Neural progenitor cell (in vitro differentiated cells): ENCODE data around the gene OLIG2. TPM values are rescaled to one million over a fixed set of nuclear protein-coding genes. Genes with fewer than 3 reads are reported as not detected.

Source experiments
- DNase-seq: peaks from one replicate; pipeline ENCODE4 v3.0.0-alpha.2; 2016; ENCODE audit warnings: low spot score
- H2AFZ ChIP-seq: fragments of 200-600 bp; sonication (generic); replicated peaks from 2 replicates; pipeline ENCODE4 v1.6.1; 2016; ENCODE audit warnings: antibody characterized with exemption
- H3F3A ChIP-seq: fragments of 200-600 bp; sonication (generic); 2 replicates; pipeline ENCODE4 v1.6.1; 2016; ENCODE audit warnings: antibody characterized with exemption, low read depth
- H3K27ac ChIP-seq: fragments of 200-600 bp; sonication (generic); 2 replicates; pipeline ENCODE4 v1.5.1; 2016; ENCODE audit warnings: mild to moderate bottlenecking
- H3K27me3 ChIP-seq: fragments of 200-600 bp; sonication (generic); 2 replicates; pipeline ENCODE4 v1.6.1; 2016; ENCODE audit warnings: mild to moderate bottlenecking, moderate library complexity
- H3K36me3 ChIP-seq: fragments of 200-600 bp; sonication (generic); 2 replicates; pipeline ENCODE4 v1.5.1; 2016
- H3K4me1 ChIP-seq: fragments of 200-600 bp; sonication (generic); 2 replicates; pipeline ENCODE4 v1.6.1; 2016; ENCODE audit warnings: mixed run types
- H3K4me2 ChIP-seq: fragments of 200-600 bp; sonication (generic); 2 replicates; pipeline ENCODE4 v1.6.1; 2016
- H3K4me3 ChIP-seq: fragments of 200-600 bp; sonication (generic); 2 replicates; pipeline ENCODE4 v1.5.1; 2016
- H3K79me2 ChIP-seq: fragments of 200-600 bp; sonication (generic); 2 replicates; pipeline ENCODE4 v1.6.1; 2016; ENCODE audit warnings: low read depth
- H3K9ac ChIP-seq: fragments of 200-600 bp; sonication (generic); 2 replicates; pipeline ENCODE4 v1.6.1; 2016
- H3K9me3 ChIP-seq: fragments of 200-600 bp; sonication (generic); 2 replicates; pipeline ENCODE4 v1.5.1; 2016; ENCODE audit warnings: low read depth
- H4K20me1 ChIP-seq: fragments of 200-600 bp; sonication (generic); 2 replicates; pipeline ENCODE4 v1.6.1; 2016; ENCODE audit warnings: low read depth
- H3K27ac Mint-ChIP-seq: 3 replicates; pipeline ENCODE4 v1.8.0; 2021; ENCODE audit warnings: mixed read lengths
- H3K27me3 Mint-ChIP-seq: 2 replicates; pipeline ENCODE4 v1.8.0; 2022; ENCODE audit warnings: low read depth, mild to moderate bottlenecking, inconsistent platforms, moderate library complexity, mixed read lengths; ENCODE audit not compliant: insufficient read depth
- H3K36me3 Mint-ChIP-seq: 3 replicates; pipeline ENCODE4 v1.8.0; 2021; ENCODE audit warnings: mixed read lengths
- H3K4me1 Mint-ChIP-seq: 3 replicates; pipeline ENCODE4 v1.8.0; 2021; ENCODE audit warnings: mixed read lengths
- H3K4me3 Mint-ChIP-seq: 3 replicates; pipeline ENCODE4 v1.8.0; 2021; ENCODE audit warnings: mild to moderate bottlenecking, moderate library complexity, mixed read lengths
- H3K9me3 Mint-ChIP-seq: 3 replicates; pipeline ENCODE4 v1.8.0; 2020; ENCODE audit warnings: mixed read lengths
- EZH2 ChIP-seq: fragments of 200-600 bp; sonication (generic); IDR thresholded peaks from 2 replicates; pipeline ENCODE4 v1.6.1; 2017; ENCODE audit warnings: antibody characterized with exemption, mild to moderate bottlenecking, moderate library complexity
- EZH2phosphoT487 ChIP-seq: fragments of 200-600 bp; sonication (generic); IDR thresholded peaks from 2 replicates; pipeline ENCODE4 v1.6.1; 2017; ENCODE audit warnings: antibody characterized with exemption
- total RNA-seq: library from RNA; depleted of rRNA; stranded (reverse); fragments of >200 nt; gene quantifications from 2 replicates; pipeline ENCODE4 v1.2.3, GENCODE V29; 2015; ENCODE audit warnings: low replicate concordance
- TF ChIP-seq, protein P1 (sequence below): fragments of 200-600 bp; sonication (generic); IDR thresholded peaks from 2 replicates; pipeline ENCODE4 v1.5.1; 2017; ENCODE audit warnings: antibody characterized with exemption, mild to moderate bottlenecking

OLIG2 gene
- total RNA-seq, 1 donor from 2014 or later, result not detected

DNA sequence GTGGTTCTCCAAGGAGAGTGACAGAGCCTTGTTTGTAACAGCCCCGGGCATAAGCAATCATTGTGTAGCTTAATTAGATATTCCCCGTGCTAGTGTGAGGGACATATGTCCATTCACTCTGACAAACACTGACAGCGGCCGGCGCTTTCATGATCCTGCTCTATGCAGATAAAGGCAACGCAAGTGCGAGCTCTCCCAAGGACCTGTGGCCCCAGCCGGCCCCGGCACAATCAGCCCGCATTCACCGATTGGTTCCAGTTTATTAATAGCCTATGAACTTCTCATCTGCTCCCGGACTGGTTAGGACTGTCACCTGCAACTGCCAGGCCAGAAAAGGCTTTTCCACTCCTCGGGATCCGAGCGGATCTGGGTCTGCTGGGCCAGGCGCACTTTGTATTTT is 26.2 kb downstream of the OLIG2 start:
- Histone ChIP-seq H3K4me1 (no peaks in the 10 kb centered on the region), H3K4me2 (no peak overlapping the region), H4K20me1 (no peaks in the 10 kb centered on the region), H3K79me2 (no peaks in the 10 kb centered on the region), H3K4me3 (no peak overlapping the region), H3K36me3 (no peaks in the 10 kb centered on the region), H3K27me3 (peaks cover 46% of the 10 kb centered on the region), H2AFZ (no peak overlapping the region), H3F3A (no peaks in the 10 kb centered on the region), H3K9ac (no peak overlapping the region), H3K27ac (no peak overlapping the region), H3K9me3 (no peaks in the 10 kb centered on the region)
- Mint-ChIP-seq H3K27me3 (peaks cover 13% of the 10 kb centered on the region), H3K4me1 (peaks cover 7% of the 10 kb centered on the region), H3K4me3 (no peak overlapping the region), H3K36me3 (no peaks in the 10 kb centered on the region), H3K9me3 (peaks cover 2% of the 10 kb centered on the region), H3K27ac (no peak overlapping the region)
- TF ChIP-seq EZH2phosphoT487 (no peak), EZH2 (no peak)
- TF ChIP-seq, protein P1, sequence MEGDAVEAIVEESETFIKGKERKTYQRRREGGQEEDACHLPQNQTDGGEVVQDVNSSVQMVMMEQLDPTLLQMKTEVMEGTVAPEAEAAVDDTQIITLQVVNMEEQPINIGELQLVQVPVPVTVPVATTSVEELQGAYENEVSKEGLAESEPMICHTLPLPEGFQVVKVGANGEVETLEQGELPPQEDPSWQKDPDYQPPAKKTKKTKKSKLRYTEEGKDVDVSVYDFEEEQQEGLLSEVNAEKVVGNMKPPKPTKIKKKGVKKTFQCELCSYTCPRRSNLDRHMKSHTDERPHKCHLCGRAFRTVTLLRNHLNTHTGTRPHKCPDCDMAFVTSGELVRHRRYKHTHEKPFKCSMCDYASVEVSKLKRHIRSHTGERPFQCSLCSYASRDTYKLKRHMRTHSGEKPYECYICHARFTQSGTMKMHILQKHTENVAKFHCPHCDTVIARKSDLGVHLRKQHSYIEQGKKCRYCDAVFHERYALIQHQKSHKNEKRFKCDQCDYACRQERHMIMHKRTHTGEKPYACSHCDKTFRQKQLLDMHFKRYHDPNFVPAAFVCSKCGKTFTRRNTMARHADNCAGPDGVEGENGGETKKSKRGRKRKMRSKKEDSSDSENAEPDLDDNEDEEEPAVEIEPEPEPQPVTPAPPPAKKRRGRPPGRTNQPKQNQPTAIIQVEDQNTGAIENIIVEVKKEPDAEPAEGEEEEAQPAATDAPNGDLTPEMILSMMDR, result no peak
- no peak for DNase-seq

DNA sequence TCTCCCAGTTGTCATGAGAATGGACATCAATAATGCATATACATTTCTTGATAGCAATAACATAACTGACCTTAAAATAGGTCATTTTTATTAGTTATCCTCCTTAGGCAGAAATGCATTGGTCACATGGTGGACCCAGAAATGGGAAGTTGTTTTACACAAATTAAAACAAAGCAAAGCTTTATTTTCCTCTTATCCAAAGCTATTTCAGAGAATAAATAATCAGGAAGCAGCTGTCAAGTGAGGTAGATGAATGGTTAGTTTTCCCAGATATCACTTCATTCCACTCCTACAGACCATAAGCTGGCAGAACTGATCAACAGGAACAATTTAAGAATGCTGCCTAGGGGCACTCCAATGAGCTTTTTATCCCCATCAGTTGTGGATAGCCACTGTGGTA is 28.2 kb downstream of the OLIG2 start:
- H3K4me3 ChIP-seq, result no peak overlapping the region
- no peaks in the 10 kb centered on the region for H3F3A ChIP-seq
- Mint-ChIP-seq H3K9me3 (peaks cover 2% of the 10 kb centered on the region), H3K27ac (no peak overlapping the region), H3K27me3 (peaks cover 12% of the 10 kb centered on the region), H3K4me1 (peaks cover 20% of the 10 kb centered on the region), H3K4me3 (no peak overlapping the region), H3K36me3 (no peaks in the 10 kb centered on the region)
- peaks cover 45% of the 10 kb centered on the region for H3K27me3 ChIP-seq
- H4K20me1 ChIP-seq, result no peaks in the 10 kb centered on the region
- H3K36me3 ChIP-seq, result no peaks in the 10 kb centered on the region
- no peak for DNase-seq
- H3K4me2 ChIP-seq, result no peak overlapping the region
- H3K79me2 ChIP-seq, result no peaks in the 10 kb centered on the region
- TF ChIP-seq, protein P1, result no peak
- TF ChIP-seq EZH2phosphoT487 (no peak), EZH2 (no peak)
- H3K9me3 ChIP-seq, result no peaks in the 10 kb centered on the region
- no peak overlapping the region for H3K9ac ChIP-seq
- no peak overlapping the region for H3K27ac ChIP-seq
- H3K4me1 ChIP-seq, result no peaks in the 10 kb centered on the region
- no peak overlapping the region for H2AFZ ChIP-seq

DNA sequence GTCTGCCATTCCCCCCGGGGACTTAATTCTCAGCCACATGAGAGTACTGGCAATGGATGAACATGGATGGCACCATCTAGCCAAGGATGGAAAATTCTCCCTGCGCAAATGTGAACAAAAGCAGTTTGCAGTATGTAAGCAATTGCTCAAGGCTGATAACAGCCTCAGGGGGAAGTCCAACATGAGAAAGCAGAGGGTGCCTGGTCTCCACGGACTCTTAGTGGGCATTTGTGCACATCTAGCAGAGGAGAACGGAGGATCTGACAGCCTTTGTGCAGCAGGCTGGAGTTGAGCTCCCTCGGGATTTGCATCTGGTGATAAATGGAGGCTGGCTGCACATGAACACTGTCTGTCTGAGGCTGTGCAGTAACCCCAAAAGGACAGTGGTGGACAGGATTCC is 30.3 kb downstream of the OLIG2 start:
- no peak overlapping the region for H3K27ac Mint-ChIP-seq
- H3K36me3 ChIP-seq, result no peaks in the 10 kb centered on the region
- no peak for DNase-seq
- H4K20me1 ChIP-seq, result no peaks in the 10 kb centered on the region
- H3K4me1 ChIP-seq, result no peaks in the 10 kb centered on the region
- H3K79me2 ChIP-seq, result no peaks in the 10 kb centered on the region
- H3K27ac ChIP-seq, result no peak overlapping the region
- H3K4me1 Mint-ChIP-seq, result peaks cover 32% of the 10 kb centered on the region
- TF ChIP-seq EZH2 (no peak), EZH2phosphoT487 (no peak)
- TF ChIP-seq, protein P1, result no peak
- no peak overlapping the region for H2AFZ ChIP-seq
- H3K36me3 Mint-ChIP-seq, result no peaks in the 10 kb centered on the region
- H3K9me3 Mint-ChIP-seq, result peaks cover 2% of the 10 kb centered on the region
- H3K4me2 ChIP-seq, result no peak overlapping the region
- no peaks in the 10 kb centered on the region for H3F3A ChIP-seq
- no peak overlapping the region for H3K9ac ChIP-seq
- no peak overlapping the region for H3K4me3 ChIP-seq
- peaks cover 60% of the 10 kb centered on the region for H3K27me3 ChIP-seq
- no peak overlapping the region for H3K4me3 Mint-ChIP-seq
- peaks cover 12% of the 10 kb centered on the region for H3K27me3 Mint-ChIP-seq
- no peaks in the 10 kb centered on the region for H3K9me3 ChIP-seq
